ENCODE data around the gene ZNF440.
"Not testable (repeated sequence)": the region's sequence is repeated elsewhere in the genome, so short reads cannot be mapped to it uniquely, and the experiment has no call there.

The ZNF440 gene

DNA sequence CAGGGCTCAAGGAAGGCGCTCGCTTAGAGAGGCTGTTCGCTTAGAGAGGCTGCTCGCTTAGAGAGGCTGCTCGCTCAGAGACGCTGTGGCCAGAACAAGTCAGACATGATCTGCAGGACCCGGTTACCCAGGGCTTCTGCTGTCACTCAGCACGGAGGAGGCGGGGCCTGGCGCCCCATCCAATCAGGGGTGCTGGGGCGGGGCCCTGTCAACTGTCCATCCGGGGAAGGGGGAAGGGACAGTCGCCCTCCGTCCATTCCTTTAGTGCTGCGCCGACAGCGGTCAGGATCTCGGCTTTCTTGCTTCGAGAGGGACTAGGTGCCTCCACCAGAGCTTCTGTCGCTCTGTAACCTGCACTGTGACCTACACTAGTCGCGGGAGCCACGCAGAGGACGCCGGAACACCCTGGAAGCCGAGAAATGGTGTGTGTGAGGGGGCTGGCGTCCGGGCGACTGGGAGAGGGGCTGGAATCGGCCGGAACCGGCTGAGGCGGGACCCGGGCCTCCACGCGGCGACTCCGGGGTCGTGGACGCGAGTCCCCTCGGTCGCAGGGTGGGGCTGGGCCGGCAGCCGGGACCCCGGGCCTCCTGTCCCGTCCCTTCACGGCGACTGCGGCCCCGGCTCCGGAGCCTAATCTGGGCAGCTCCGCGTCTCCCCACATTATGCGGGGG is at the start of gene ZNF440:
Gene ZNF440 (plus strand): TSS at position 245 of the 671 bp plus-strand sequence. CDS start 175 bp downstream, at position 420.
- DNase-seq (ENCODE audit: low spot score): peak; percentile 98

DNA sequence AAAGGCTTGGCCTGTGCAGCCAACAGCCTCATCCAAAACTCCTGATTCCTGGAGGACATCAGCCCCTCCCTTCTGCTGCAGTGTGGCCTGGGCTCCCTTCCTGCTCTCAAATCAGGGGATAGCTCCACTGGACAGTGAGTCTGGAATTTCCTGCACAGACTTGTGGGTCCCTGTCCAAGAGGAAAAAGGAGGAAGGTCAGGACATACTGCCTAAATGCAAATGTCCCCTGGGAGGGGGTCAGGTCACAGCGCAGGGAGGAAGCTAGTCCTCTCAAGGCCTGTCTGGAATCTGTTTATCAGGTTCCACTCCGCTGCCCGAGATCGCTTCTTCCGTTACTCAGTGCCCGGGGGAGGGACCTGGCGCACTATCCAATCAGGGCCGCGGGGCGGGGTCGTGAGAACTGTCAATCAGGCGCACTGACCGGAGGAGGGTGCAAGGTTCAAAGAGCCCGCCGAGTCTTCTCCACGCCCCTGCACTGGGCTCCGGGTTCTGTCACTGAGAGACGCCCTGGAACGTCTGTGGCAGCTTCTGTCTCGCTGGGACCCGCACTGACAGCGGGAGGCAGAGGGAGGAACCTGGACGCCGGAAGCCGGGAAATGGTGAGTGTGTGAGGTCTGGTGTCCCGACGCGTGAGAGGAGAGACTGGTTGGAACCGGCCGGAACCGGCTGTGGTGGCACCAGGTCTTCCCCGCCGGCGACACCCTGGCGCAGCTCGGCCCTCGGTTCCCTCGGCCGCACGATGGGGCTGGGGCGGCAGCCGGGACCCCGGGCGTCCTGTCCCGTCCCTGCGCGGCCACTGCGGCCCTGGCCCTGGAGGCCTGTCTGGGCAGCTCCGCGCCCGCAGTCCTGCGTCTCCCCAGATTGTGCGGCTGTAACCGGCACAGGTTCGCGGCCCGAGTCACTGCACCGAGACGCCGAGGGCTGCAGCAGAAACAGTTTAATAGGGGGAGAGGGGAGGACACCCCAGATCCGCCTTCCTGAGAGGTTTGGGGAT is 47.2 kb upstream of the ZNF440 start, which contains the start of gene ZNF441:
Gene ZNF441 (plus strand): TSS at position 404 of the 995 bp plus-strand sequence. CDS start 194 bp downstream, at position 598.
- DNase-seq (ENCODE audit: low spot score): peak; percentile 94

DNA sequence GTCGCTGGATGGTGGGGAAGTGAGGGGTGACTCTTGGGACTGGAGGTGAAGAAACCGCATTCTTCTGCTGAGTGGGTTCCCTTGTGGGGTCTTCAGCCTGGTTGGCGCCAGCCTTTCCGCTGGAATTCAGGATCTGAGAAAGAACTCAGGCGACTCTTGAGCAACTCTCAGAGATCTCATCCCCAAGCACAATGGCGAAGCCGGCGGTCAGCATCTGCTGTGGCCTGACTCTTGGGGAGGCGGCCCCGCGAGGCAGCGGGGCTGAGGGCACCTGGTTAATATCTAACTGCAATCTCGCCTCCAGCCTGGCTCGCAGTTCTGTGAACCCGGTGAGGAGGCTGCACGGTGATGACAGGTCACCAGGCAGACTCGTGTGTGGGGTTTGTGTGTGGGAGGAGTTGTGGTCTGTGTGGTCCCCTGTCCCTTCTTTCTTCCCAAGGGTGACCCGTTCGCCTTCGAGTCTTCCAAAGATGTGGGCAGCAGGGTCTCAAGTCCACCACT is 46.4 kb upstream of the ZNF440 start:
- peak; percentile 6 for DNase-seq (ENCODE audit: low spot score)

- DNase-seq (ENCODE audit: low spot score): no peak
Observed at GRCh38 chr19:11769995-11770394, 44.1 kb upstream of the ZNF440 start.

- not testable (repeated sequence) for DNase-seq (ENCODE audit: low spot score)
Observed at GRCh38 chr19:11771520-11771919, 42.6 kb upstream of the ZNF440 start.

DNA sequence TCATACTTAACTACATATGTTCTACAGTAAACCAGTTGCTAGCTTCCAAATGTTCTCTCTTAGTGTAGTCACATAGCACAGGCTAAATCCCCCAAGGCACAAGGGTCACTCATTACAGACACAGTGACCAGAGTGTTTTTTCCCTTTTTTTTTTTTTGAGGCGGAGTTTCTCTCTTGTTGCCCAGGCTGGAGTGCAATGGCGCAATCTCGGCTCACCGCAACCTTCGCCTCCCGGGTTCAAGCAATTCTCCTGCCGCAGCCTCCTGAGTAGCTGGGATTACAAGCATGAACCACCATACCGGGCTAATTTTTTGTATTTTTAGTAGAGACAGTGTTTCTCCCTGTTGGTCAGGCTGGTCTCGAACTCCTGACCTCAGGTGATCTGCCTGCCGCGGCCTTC is 37.4 kb upstream of the ZNF440 start:
- not testable (repeated sequence) for DNase-seq (ENCODE audit: low spot score)

DNA sequence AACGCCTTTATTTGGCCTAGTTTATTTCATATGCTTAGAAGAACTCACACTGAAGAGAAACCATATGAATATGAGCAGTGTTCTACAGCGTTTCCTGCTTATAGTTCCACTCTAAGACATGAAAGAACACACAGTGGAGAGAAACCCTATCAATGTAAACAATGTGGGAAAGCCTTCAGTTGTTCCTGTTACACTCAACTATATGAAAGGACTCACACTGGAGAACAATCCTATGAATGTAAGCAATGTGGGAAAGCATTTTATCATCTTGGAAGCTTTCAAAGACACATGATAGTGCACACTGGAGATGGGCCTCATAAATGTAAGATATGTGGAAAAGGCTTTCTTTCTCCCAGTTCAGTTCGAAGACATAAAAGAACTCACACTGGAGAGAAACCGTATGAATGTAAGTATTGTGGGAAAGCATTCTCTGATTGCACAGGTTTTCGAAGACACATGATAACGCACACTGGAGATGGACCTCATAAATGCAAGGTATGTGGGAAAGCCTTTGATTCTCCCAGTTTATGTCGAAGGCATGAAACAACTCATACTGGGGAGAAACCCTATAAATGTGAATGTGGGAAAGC is 33.5 kb upstream of the ZNF440 start:
- no peak for DNase-seq (ENCODE audit: low spot score)

DNA sequence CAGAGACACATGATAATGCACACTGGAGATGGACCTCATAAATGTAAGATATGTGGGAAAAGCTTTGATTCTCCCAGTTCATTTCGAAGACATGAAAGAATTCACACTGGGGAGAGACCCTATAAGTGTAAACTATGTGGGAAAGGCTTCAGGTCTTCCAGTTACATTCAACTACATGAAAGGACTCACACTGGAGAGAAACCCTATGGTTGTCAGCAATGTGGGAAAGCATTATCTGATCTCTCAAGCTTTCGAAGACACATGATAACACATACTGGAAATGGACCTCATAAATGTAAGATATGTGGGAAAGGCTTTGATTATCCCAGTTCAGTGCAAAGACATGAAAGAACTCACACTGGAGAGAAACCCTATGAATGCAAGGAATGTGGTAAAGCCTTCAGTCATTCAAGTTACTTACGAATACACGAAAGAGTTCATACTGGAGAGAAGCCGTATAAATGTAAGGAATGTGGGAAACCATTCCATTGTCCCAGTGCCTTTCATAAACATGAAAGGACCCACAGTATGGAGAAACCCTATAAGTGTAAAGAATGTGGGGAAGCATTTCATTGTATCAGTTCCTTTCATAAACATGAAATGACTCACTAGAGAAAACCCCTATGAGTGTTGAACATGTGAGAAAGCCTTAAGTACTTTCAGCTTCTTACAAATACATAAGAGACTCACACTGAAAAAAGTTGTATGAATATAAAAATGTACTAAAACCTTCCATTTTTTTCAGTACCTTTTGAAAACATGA is 32.6 kb upstream of the ZNF440 start:
- no peak for DNase-seq (ENCODE audit: low spot score)

- DNase-seq (ENCODE audit: low spot score): no peak
Observed at GRCh38 chr19:11783767-11784166, 30.3 kb upstream of the ZNF440 start.

GRCh38 chr19:11784356-11784755 is 29.7 kb upstream of the ZNF440 start:
- DNase-seq (ENCODE audit: low spot score): no peak

DNA sequence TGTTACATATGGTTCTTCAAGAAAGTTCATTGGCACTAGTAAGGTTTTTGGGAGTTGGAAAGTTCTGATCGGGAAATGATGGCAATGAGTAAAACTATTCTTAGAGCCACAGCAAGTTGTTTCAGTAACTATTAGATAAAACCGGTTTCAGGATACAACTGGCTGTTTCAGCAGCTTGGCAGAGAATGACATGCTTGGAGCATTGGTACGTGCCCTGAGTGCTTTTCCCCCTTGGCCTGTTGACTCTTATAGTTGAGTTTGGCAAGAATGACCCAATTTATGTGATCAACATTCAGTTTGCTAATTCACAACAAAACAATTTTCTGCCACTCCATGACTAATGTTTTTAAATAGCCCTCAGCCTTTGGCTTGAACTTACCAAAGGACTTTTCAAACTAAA is 26.5 kb upstream of the ZNF440 start:
- no peak for DNase-seq (ENCODE audit: low spot score)

DNA sequence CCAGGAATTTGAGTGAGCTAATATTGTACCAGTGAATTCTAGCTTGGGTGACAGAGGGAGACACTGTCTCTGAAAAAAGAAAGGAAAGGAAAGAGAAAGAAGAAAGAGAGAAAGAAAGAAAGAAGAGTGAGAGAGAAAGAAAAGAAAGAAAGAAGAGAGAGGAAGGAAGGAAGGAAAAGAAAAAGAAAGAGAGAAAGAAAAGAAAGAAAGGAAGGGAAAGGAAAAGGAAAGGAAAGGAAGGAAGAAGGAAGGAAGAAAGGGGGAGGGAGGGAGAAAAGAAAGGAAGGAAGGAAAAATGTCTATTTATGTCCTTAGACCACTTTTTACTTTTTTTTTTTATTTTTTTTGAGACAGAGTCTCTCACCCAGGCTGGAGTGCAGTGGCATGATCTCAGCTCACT is 21.1 kb upstream of the ZNF440 start:
- no peak for DNase-seq (ENCODE audit: low spot score)

- peak; percentile 85 for DNase-seq (ENCODE audit: low spot score)
Observed at GRCh38 chr19:11797491-11797890, 16.6 kb upstream of the ZNF440 start.

- peak; percentile 98 for DNase-seq (ENCODE audit: low spot score)
Observed at GRCh38 chr19:11798391-11799330, 15.4 kb upstream of the ZNF440 start, which contains the start of gene ZNF491. ZNF491 (plus strand) TSS chr19:11798523; CDS start chr19:11805954, 7,431 bp downstream.

GRCh38 chr19:11806354-11807098 is 7.5 kb upstream of the ZNF440 start:
- no peak for DNase-seq (ENCODE audit: low spot score)

- DNase-seq (ENCODE audit: low spot score): no peak
Observed at GRCh38 chr19:11807099-11807380, 7.0 kb upstream of the ZNF440 start.

DNA sequence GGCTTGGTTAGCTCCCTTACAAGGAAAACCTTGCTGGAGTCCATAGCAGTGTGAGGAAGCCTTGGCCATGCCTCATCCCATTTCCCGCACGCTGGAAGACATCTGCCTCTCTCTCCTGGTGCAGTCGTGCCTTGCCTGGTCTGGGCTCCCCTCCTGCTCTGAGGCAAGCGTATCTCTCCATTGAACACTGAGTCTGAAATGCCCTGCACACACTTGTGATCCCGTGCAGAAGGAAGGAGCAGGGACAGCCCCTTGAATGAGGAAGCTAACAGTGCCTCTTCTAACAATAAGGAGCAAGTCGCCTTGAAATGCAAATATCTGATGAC is 407 bp upstream of the ZNF440 start:
- no peak for DNase-seq (ENCODE audit: low spot score)

GRCh38 chr19:11814700-11815035 is 595 bp downstream of the ZNF440 start:
- peak; percentile 17 for DNase-seq (ENCODE audit: low spot score)

GRCh38 chr19:11821474-11822109 is 7.5 kb downstream of the ZNF440 start:
- DNase-seq (ENCODE audit: low spot score): no peak
